ENCODE measurements around the gene CARD18. TPM values are rescaled to one million over a fixed set of nuclear protein-coding genes. Genes with fewer than 3 reads are reported as not detected.
"Not testable (repeated sequence)": the region's sequence is repeated elsewhere in the genome, so short reads cannot be mapped to it uniquely, and the experiment has no call there.

The CARD18 gene
- total RNA-seq, 1 experiment from 2014 or later, result not detected

DNA sequence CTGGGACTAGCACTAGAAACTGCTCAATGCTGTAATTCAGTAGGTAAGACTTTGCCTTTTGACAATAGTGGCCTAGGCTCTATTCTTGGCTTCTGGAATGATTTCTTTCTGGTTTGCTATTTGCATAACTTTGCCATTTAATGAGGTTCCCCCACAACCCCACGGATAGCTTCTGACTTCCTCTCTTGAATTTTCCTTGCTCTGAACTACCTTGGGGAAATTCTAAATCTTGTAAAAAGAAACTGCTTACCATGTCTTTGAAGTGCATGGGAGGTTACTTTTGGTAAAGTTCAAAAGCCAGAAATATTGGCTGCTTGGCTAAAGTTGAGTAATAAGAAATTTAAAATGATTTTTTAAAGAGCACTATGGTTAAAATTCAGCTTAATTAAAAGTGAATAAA, 35.3 kb downstream of the CARD18 start:
- POLR2A ChIA-PET, result no interaction called here
- no peak overlapping the region for H3K4me3 Mint-ChIP-seq
- no peak for DNase-seq (ENCODE audit: low spot score)
- no peak for TF ChIP-seq FOXJ3 (CRISPR knock-in tag; IDR thresholded peaks at IDR 0.05; ENCODE audit: borderline replicate concordance)
- TF ChIP-seq, protein P1, sequence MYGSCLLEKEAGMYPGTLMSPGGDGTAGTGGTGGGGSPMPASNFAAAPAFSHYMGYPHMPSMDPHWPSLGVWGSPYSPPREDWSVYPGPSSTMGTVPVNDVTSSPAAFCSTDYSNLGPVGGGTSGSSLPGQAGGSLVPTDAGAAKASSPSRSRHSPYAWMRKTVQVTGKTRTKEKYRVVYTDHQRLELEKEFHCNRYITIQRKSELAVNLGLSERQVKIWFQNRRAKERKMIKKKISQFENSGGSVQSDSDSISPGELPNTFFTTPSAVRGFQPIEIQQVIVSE (CRISPR knock-in tag; IDR thresholded peaks at IDR 0.05; ENCODE audit: borderline replicate concordance), result no peak
- TF ChIP-seq ZNF121 (CRISPR knock-in tag; IDR thresholded peaks at IDR 0.05), result no peak
- no peak for TF ChIP-seq TP53 (CRISPR knock-in tag; IDR thresholded peaks at IDR 0.05)
- no peak for TF ChIP-seq ZNF317 (CRISPR knock-in tag; IDR thresholded peaks at IDR 0.05; ENCODE audit: borderline replicate concordance, low read depth)
- no peak for TF ChIP-seq TEAD4 (CRISPR knock-in tag; IDR thresholded peaks at IDR 0.05)
- TF ChIP-seq, protein P2, sequence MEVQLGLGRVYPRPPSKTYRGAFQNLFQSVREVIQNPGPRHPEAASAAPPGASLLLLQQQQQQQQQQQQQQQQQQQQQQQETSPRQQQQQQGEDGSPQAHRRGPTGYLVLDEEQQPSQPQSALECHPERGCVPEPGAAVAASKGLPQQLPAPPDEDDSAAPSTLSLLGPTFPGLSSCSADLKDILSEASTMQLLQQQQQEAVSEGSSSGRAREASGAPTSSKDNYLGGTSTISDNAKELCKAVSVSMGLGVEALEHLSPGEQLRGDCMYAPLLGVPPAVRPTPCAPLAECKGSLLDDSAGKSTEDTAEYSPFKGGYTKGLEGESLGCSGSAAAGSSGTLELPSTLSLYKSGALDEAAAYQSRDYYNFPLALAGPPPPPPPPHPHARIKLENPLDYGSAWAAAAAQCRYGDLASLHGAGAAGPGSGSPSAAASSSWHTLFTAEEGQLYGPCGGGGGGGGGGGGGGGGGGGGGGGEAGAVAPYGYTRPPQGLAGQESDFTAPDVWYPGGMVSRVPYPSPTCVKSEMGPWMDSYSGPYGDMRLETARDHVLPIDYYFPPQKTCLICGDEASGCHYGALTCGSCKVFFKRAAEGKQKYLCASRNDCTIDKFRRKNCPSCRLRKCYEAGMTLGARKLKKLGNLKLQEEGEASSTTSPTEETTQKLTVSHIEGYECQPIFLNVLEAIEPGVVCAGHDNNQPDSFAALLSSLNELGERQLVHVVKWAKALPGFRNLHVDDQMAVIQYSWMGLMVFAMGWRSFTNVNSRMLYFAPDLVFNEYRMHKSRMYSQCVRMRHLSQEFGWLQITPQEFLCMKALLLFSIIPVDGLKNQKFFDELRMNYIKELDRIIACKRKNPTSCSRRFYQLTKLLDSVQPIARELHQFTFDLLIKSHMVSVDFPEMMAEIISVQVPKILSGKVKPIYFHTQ (CRISPR knock-in tag; IDR thresholded peaks at IDR 0.05), result no peak
- TF ChIP-seq, protein P3, sequence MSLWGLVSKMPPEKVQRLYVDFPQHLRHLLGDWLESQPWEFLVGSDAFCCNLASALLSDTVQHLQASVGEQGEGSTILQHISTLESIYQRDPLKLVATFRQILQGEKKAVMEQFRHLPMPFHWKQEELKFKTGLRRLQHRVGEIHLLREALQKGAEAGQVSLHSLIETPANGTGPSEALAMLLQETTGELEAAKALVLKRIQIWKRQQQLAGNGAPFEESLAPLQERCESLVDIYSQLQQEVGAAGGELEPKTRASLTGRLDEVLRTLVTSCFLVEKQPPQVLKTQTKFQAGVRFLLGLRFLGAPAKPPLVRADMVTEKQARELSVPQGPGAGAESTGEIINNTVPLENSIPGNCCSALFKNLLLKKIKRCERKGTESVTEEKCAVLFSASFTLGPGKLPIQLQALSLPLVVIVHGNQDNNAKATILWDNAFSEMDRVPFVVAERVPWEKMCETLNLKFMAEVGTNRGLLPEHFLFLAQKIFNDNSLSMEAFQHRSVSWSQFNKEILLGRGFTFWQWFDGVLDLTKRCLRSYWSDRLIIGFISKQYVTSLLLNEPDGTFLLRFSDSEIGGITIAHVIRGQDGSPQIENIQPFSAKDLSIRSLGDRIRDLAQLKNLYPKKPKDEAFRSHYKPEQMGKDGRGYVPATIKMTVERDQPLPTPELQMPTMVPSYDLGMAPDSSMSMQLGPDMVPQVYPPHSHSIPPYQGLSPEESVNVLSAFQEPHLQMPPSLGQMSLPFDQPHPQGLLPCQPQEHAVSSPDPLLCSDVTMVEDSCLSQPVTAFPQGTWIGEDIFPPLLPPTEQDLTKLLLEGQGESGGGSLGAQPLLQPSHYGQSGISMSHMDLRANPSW (CRISPR knock-in tag; conservative IDR thresholded peaks at IDR 0.05; ENCODE audit: low read depth), result no peak
- H3K36me3 Mint-ChIP-seq, result peaks cover 25% of the 10 kb centered on the region
- peaks cover 41% of the 10 kb centered on the region for H3K9me3 Mint-ChIP-seq
- 0 out of 2 replicates have a peak overlapping the region, but pooled peaks have one; percentile 36 for H3K27ac Mint-ChIP-seq
- no peaks in the 10 kb centered on the region for H3K27me3 Mint-ChIP-seq (ENCODE audit: low read depth)
- ATAC-seq, result peak; percentile 61
- CTCF ChIA-PET, result no interaction called here
- peaks cover 27% of the 10 kb centered on the region for H3K4me1 Mint-ChIP-seq

DNA sequence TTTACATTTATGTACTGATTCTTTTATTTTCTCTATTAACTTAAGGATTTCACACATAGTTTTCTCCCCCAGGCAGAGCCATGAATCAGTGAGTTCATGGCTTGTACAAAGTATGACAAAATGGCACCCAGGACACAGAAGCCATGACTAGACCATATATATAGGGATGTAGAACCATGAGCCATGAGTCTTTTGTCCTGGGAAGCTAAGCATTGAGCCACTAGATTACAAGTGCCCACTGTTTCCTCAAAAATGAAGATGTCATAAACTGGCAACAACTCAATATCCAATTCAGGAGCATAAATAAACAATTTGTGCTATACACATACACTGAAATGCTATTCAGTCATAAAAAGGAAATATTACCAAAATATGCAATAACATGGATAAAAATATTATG, 36.2 kb downstream of the CARD18 start:
- no peak for DNase-seq (ENCODE audit: low spot score)
- CTCF ChIA-PET, result no interaction called here
- Mint-ChIP-seq H3K4me3 (no peak overlapping the region), H3K9me3 (peaks cover 41% of the 10 kb centered on the region), H3K36me3 (peaks cover 25% of the 10 kb centered on the region), H3K4me1 (peaks cover 27% of the 10 kb centered on the region), H3K27ac (no peak overlapping the region), H3K27me3 (ENCODE audit: low read depth) (no peaks in the 10 kb centered on the region)
- POLR2A ChIA-PET, result interaction anchor here (0.6 kb wide), 1 partner anchor 318 kb away, joined by 7 read pairs; no protein-coding TSS in a partner anchor
- no peak for ATAC-seq
- no peak for TF ChIP-seq ZNF263 (CRISPR knock-in tag; IDR thresholded peaks at IDR 0.05; ENCODE audit: low read depth)
- no peak for TF ChIP-seq FOXJ3 (CRISPR knock-in tag; IDR thresholded peaks at IDR 0.05; ENCODE audit: borderline replicate concordance)
- no peak for TF ChIP-seq NR3C1 (CRISPR knock-in tag; conservative IDR thresholded peaks at IDR 0.05; ENCODE audit: low read depth)
- TF ChIP-seq GTF2I (CRISPR knock-in tag; conservative IDR thresholded peaks at IDR 0.05), result no peak
- TF ChIP-seq, protein P4, sequence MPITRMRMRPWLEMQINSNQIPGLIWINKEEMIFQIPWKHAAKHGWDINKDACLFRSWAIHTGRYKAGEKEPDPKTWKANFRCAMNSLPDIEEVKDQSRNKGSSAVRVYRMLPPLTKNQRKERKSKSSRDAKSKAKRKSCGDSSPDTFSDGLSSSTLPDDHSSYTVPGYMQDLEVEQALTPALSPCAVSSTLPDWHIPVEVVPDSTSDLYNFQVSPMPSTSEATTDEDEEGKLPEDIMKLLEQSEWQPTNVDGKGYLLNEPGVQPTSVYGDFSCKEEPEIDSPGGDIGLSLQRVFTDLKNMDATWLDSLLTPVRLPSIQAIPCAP (CRISPR knock-in tag; IDR thresholded peaks at IDR 0.05), result no peak
- TF ChIP-seq ZNF138 (CRISPR knock-in tag; conservative IDR thresholded peaks at IDR 0.05), result no peak

DNA sequence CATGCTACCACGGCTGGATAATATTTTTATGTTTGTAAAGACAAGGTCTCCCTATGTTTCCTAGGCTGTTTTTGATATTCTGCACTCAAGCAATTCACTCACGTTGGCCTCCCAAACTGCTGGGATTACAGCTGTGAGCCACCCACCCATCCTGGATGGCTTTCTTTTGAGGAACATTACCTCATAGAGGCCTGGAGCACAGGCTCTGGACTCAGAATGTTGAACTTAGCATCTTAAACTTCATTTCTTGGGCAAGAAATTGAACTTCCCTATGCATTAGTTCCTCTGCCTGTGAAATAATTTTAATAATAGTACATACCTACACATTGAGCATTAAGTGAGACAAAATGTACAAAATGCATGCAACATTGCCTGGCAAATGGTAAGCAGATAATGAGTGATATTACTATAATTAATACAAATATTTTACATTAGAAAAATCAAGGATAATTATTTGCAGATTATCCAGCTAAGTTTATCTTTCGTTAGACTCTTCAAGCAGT, 37.4 kb downstream of the CARD18 start:
- H3K27me3 Mint-ChIP-seq (ENCODE audit: low read depth); ATAC-seq; POLR2A ChIA-PET; H3K4me3 Mint-ChIP-seq; H3K27ac Mint-ChIP-seq; DNase-seq (ENCODE audit: low spot score); CTCF ChIA-PET: not testable (repeated sequence)
- H3K36me3 Mint-ChIP-seq, result peaks cover 22% of the 10 kb centered on the region
- H3K9me3 Mint-ChIP-seq, result peaks cover 32% of the 10 kb centered on the region
- H3K4me1 Mint-ChIP-seq, result peaks cover 27% of the 10 kb centered on the region

Data from WTC11 (cell line).